SK-N-SH (cell line): ENCODE data around the gene SMIM29.

ENCODE experiments used
- POLR2AphosphoS5 ChIP-seq: IDR thresholded peaks from 2 replicates; pipeline ENCODE4 v1.6.1; 2012; ENCODE audit warnings: low read depth, low read length
- YY1 ChIP-seq: IDR thresholded peaks from 2 replicates; pipeline ENCODE4 v1.4.0; 2012; ENCODE audit warnings: low read depth, mild to moderate bottlenecking

- TF ChIP-seq POLR2AphosphoS5: no peak
- TF ChIP-seq YY1: no peak
These were observed 11.5 kb downstream of the SMIM29 start for GRCh38 chr6:34237316-34237721.
